HepG2 (cell line): Measurements from ENCODE around the gene SHC1. TPM values are rescaled to one million over a fixed set of nuclear protein-coding genes. Genes with fewer than 3 reads are reported as not detected.

ENCODE experiments used
- ATAC-seq: fragments of 200-7000 bp; cut with Tn5 transposase; 3 replicates; pipeline ENCODE4 v1.9.1; 2020; ENCODE audit warnings: mild to moderate bottlenecking, moderate library complexity
- BruUV-seq: library from RNA; stranded (reverse); fragments of 400-500 nt; replicated peaks from 2 replicates; lab custom pipeline; 2021; lab: Mats Ljungman, UMichigan
- CTCF ChIA-PET: fragments of 300-600 bp; formaldehyde crosslinking; extraction: SDS; loops from one replicate; lab custom pipeline; 2021; ENCODE audit warnings: low total read pairs, inconsistent platforms, low intra/inter-chr PET ratio; lab: Yijun Ruan, JAX
- POLR2A ChIA-PET: fragments of 350-600 bp; sonication (Branson Sonifier 250); formaldehyde crosslinking; loops from one replicate; lab custom pipeline; 2020; ENCODE audit warnings: antibody characterized with exemption, inconsistent platforms; lab: Yijun Ruan, JAX
- DNase-seq: peaks from one replicate; pipeline ENCODE4 v3.0.0-alpha.2; 2015; ENCODE audit warnings: low spot score
- FAIRE-seq: peaks from 3 replicates; lab custom pipeline; 2011; peaks lifted over from hg19 to GRCh38; lab: Jason Lieb, UNC
- H2AFZ ChIP-seq: one replicate; pipeline ENCODE4 v1.6.1; 2011; ENCODE audit warnings: low read length, inconsistent platforms
- H3K27ac ChIP-seq: fragments of 300-600 bp; 3 replicates; pipeline ENCODE4 v1.8.0; 2011; ENCODE audit warnings: mixed run types, mild to moderate bottlenecking, mixed read lengths, low read length, inconsistent platforms; ENCODE audit not compliant: insufficient read depth; ENCODE audit errors: extremely low read length
- H3K27me3 ChIP-seq, 2 experiments: fragments of 200-600 bp in 1 of 2; 2 replicates in 1 of 2; 3 replicates in 1 of 2; pipeline versions ENCODE4 v1.6.0 to v1.8.0; 2011; ENCODE audit warnings: low read length in 2 of 2, mild to moderate bottlenecking in 2 of 2, moderate library complexity in 2 of 2, inconsistent platforms in 1 of 2; ENCODE audit not compliant: insufficient read depth in 2 of 2, control insufficient read depth in 1 of 2
- H3K36me3 ChIP-seq, 2 experiments: fragments of 200-600 bp in 1 of 2; replicated peaks in 1 of 2; 2 replicates in 1 of 2; 3 replicates in 1 of 2; pipeline versions ENCODE4 v1.5.1 to v1.8.0; 2011; ENCODE audit warnings: low read length in 2 of 2, inconsistent platforms in 1 of 2; ENCODE audit not compliant: insufficient read depth in 2 of 2, control insufficient read depth in 1 of 2
- H3K4me1 ChIP-seq: 2 replicates; pipeline ENCODE4 v1.5.1; 2012; ENCODE audit warnings: low read length, inconsistent platforms; ENCODE audit not compliant: insufficient read depth
- H3K4me2 ChIP-seq: 2 replicates; pipeline ENCODE4 v1.6.0; 2011; ENCODE audit warnings: low read depth, low read length, inconsistent platforms
- H3K4me3 ChIP-seq, 3 experiments: fragments of 200-600 bp in 1 of 3; sonication (generic), shearing (Covaris generic) in 1 of 3; replicated peaks in 1 of 3; 2 replicates each; pipeline ENCODE4 v1.5.1; 2011 to 2016; ENCODE audit warnings: low read length in 3 of 3, inconsistent platforms in 2 of 3, low read depth in 2 of 3, mild to moderate bottlenecking in 2 of 3, control low read depth in 1 of 3, mixed read lengths in 1 of 3; ENCODE audit not compliant: insufficient read depth in 1 of 3
- H3K79me2 ChIP-seq: one replicate; pipeline ENCODE4 v1.6.1; 2011; ENCODE audit warnings: low read length, inconsistent platforms; ENCODE audit not compliant: insufficient read depth
- H3K9ac ChIP-seq: 2 replicates; pipeline ENCODE4 v1.6.0; 2011; ENCODE audit warnings: mild to moderate bottlenecking, low read depth, low read length, inconsistent platforms; ENCODE audit not compliant: insufficient read depth
- H3K9me3 ChIP-seq: 2 replicates; pipeline ENCODE4 v1.5.1; 2012; ENCODE audit warnings: mild to moderate bottlenecking, low read length
- H4K20me1 ChIP-seq: 2 replicates; pipeline ENCODE4 v1.6.0; 2011; ENCODE audit warnings: inconsistent platforms, mild to moderate bottlenecking, low read length, moderate library complexity; ENCODE audit not compliant: insufficient read depth
- ZNF138 ChIP-seq: sonication (generic); formaldehyde crosslinking; IDR thresholded peaks from 2 replicates; pipeline ENCODE4 v1.5.0; 2020; ENCODE audit warnings: mild to moderate bottlenecking, low read depth, missing genetic modification reagents
- ZNF318 ChIP-seq: sonication (generic); formaldehyde crosslinking; IDR thresholded peaks from 2 replicates; pipeline ENCODE4 v1.4.0; 2020; ENCODE audit warnings: mild to moderate bottlenecking, missing genetic modification reagents
- ZNF549 ChIP-seq: sonication (generic); formaldehyde crosslinking; IDR thresholded peaks from 2 replicates; pipeline ENCODE4 v1.5.0; 2020; ENCODE audit warnings: missing genetic modification reagents
- ZNF550 ChIP-seq: sonication (generic); formaldehyde crosslinking; IDR thresholded peaks from 2 replicates; pipeline ENCODE4 v1.4.0; 2020; ENCODE audit warnings: mild to moderate bottlenecking, missing genetic modification reagents, borderline replicate concordance
- WGBS: methylation state at CpG from one replicate; pipeline ENCODE4 v1.1.6; 2017; ENCODE audit warnings: low lambda C conversion rate; 5-methylcytosine and 5-hydroxymethylcytosine counted together
- in situ Hi-C: cut with HindIII; loops from 2 replicates; pipeline ENCODE4 v1.10.0; 2017; ENCODE audit warnings: low pct_unique_long_range_greater_than_20kb; ENCODE audit not compliant: extremely low pct_ligation_motif_present
- intact Hi-C: fragments of 100-400 bp; cut with micrococcal nuclease; formaldehyde crosslinking; loops from one replicate; pipeline ENCODE4 v1.10.0; 2022; ENCODE audit not compliant: unreplicated experiment
- polyA plus RNA-seq, 8 experiments: library from polyadenylated mRNA; depleted of rRNA in 3 of 8; stranded (reverse) in 7 of 8; unstranded in 1 of 8; fragments of >200 nt; fragmentation: Illumina TruSeq in 4 of 8; extraction: Trizol in 4 of 8; gene quantifications; 2 replicates each; pipeline versions ENCODE4 v1.2.1 to v1.2.3, GENCODE V29; 2011 to 2016; ENCODE audit warnings: low read depth in 4 of 8, missing spikeins in 1 of 8, mixed read lengths in 1 of 8; ENCODE audit not compliant: insufficient read depth in 1 of 8
- total RNA-seq, 5 experiments: library from RNA; depleted of rRNA; stranded (reverse); fragments of >200 nt; fragmentation: Illumina TruSeq; extraction: Trizol; gene quantifications; 2 replicates each; pipeline ENCODE4 v1.2.3, GENCODE V29; 2016; ENCODE audit warnings: low read depth in 1 of 5

Gene SHC1
- total and polyA plus RNA-seq, 2 of the 13 experiments (the other 11 are each of a cell fraction or from before 2014, with no cell fraction given) = 52.0 to 137 TPM

- CTCF ChIA-PET = no interaction called here
- Histone ChIP-seq H3K4me3 (no peak overlapping the region), H4K20me1 (no peaks in the 10 kb centered on the region), H3K36me3 (peaks cover 1 to 10% of the 10 kb centered on the region in 2 experiments; a peak in 2 of 5 replicates), H3K4me1 (no peaks in the 10 kb centered on the region), H3K9ac (no peak overlapping the region), H3K79me2 (no peaks in the 10 kb centered on the region), H3K27me3 (no peaks in the 10 kb centered on the region), H2AFZ (no peak overlapping the region), H3K9me3 (no peaks in the 10 kb centered on the region), H3K4me2 (no peak overlapping the region), H3K27ac (no peak overlapping the region)
- BruUV-seq = no TSS peak
- 94% methylated on average over 3 of the region's 3 CpGs for WGBS
- no peak for FAIRE-seq
- in situ Hi-C loops (no loop called here), intact Hi-C loops (no loop called here)
- TF ChIP-seq ZNF550 (CRISPR knock-in tag) (no peak), ZNF549 (no peak), ZNF318 (CRISPR knock-in tag) (no peak), ZNF138 (CRISPR knock-in tag) (no peak)
- TF ChIP-seq, all 625 proteins: peak for 0
- ATAC-seq = no peak
- no peak for DNase-seq
- POLR2A ChIA-PET = no interaction called here
Measured at GRCh38 chr1:154923695-154924094, 46.9 kb downstream of the SHC1 start.
